Activated B cell treated with CpG ODN at 0.5 μM for 24 hours (primary cell): ENCODE data around the gene SETD4. TPM values are rescaled to one million over a fixed set of nuclear protein-coding genes. Genes with fewer than 3 reads are reported as not detected.

Experiments
- ATAC-seq: fragments of 200-7000 bp; cut with Tn5 transposase; one replicate; pipeline ENCODE4 v1.10.0; 2021; ENCODE audit warnings: low read depth, mild to moderate bottlenecking, moderate library complexity
- CTCF ChIA-PET: fragments of 350-600 bp; sonication (Branson Sonifier 250); formaldehyde crosslinking; loops from one replicate; lab custom pipeline; 2021; ENCODE audit warnings: antibody characterized with exemption; lab: Charles Lee
- POLR2A ChIA-PET: fragments of 350-600 bp; sonication (Branson Sonifier 250); formaldehyde crosslinking; loops from one replicate; lab custom pipeline; 2021; ENCODE audit warnings: antibody characterized with exemption; lab: Charles Lee
- DNase-seq: peaks from one replicate; pipeline ENCODE4 v3.0.0; 2022
- H3K27ac Mint-ChIP-seq: one replicate; pipeline ENCODE4 v1.8.0; 2020; ENCODE audit warnings: mixed read lengths
- H3K27me3 Mint-ChIP-seq: one replicate; pipeline ENCODE4 v1.8.0; 2021; ENCODE audit warnings: mixed read lengths
- H3K36me3 Mint-ChIP-seq: one replicate; pipeline ENCODE4 v1.8.0; 2021; ENCODE audit warnings: low read depth, mixed read lengths
- H3K4me1 Mint-ChIP-seq: one replicate; pipeline ENCODE4 v1.8.0; 2021; ENCODE audit warnings: mixed read lengths
- H3K4me3 Mint-ChIP-seq: one replicate; pipeline ENCODE4 v1.8.0; 2020; ENCODE audit warnings: mild to moderate bottlenecking, mixed read lengths
- H3K9me3 Mint-ChIP-seq: one replicate; pipeline ENCODE4 v1.8.0; 2020; ENCODE audit warnings: mixed read lengths
- CTCF ChIP-seq: fragments of 200-600 bp; IDR thresholded peaks from one replicate; pipeline ENCODE4 v1.8.0; 2022; ENCODE audit warnings: antibody characterized with exemption, mild to moderate bottlenecking
- intact Hi-C: fragments of 100-400 bp; cut with micrococcal nuclease; formaldehyde crosslinking; loops from one replicate; pipeline ENCODE4 v1.15.1; 2024
- total RNA-seq: library from RNA; stranded (reverse); gene quantifications from 2 replicates; pipeline ENCODE4 v1.2.3, GENCODE V29; 2022

Gene SETD4
- total RNA-seq, 1 donor from 2014 or later = 40.4 TPM

- CTCF ChIA-PET = interaction anchor here (0.7 kb wide), 1 partner anchor 1224 kb away, joined by 7 read pairs; no protein-coding TSS in a partner anchor
Measured at GRCh38 chr21:35989138-35989735, 71.1 kb downstream of the SETD4 start.

GRCh38 chr21:35988416-35989137, 71.7 kb downstream of the SETD4 start:
- DNase-seq = no peak
- ChIA-PET POLR2A (no interaction called here), CTCF (interaction anchor here (0.7 kb wide), 1 partner anchor 1223 kb away, joined by 7 read pairs; no protein-coding TSS in a partner anchor)
- Mint-ChIP-seq H3K4me1 (no peaks in the 10 kb centered on the region), H3K36me3 (no peaks in the 10 kb centered on the region), H3K4me3 (no peak overlapping the region), H3K9me3 (no peaks in the 10 kb centered on the region), H3K27ac (no peak overlapping the region), H3K27me3 (peaks cover 29% of the 10 kb centered on the region)
- intact Hi-C loops = no loop called here
- no peak for TF ChIP-seq CTCF
- ATAC-seq = no peak

More at GRCh38 chr21:35989138-35989735, 71.1 kb downstream of the SETD4 start:
- H3K4me1 Mint-ChIP-seq = no peaks in the 10 kb centered on the region
- H3K27me3 Mint-ChIP-seq = peaks cover 29% of the 10 kb centered on the region
- DNase-seq (no peak), ATAC-seq (no peak)
- no peaks in the 10 kb centered on the region for H3K9me3 Mint-ChIP-seq
- H3K36me3 Mint-ChIP-seq = no peaks in the 10 kb centered on the region
- TF ChIP-seq CTCF = no peak
- POLR2A ChIA-PET = no interaction called here
- H3K27ac Mint-ChIP-seq = no peak overlapping the region
- intact Hi-C loops = no loop called here
- no peak overlapping the region for H3K4me3 Mint-ChIP-seq

- POLR2A ChIA-PET = no interaction called here
- H3K4me1 Mint-ChIP-seq = no peaks in the 10 kb centered on the region
- DNase-seq (no peak), ATAC-seq (no peak)
- intact Hi-C loops = no loop called here
- H3K27ac Mint-ChIP-seq = no peak overlapping the region
- no peaks in the 10 kb centered on the region for H3K9me3 Mint-ChIP-seq
- H3K27me3 Mint-ChIP-seq = peaks cover 30% of the 10 kb centered on the region
- no peak for TF ChIP-seq CTCF
- CTCF ChIA-PET = no interaction called here
- H3K36me3 Mint-ChIP-seq = no peaks in the 10 kb centered on the region
- H3K4me3 Mint-ChIP-seq = no peak overlapping the region
Measured at GRCh38 chr21:35987475-35987874, 72.9 kb downstream of the SETD4 start.

GRCh38 chr21:35984654-35985361, 75.5 kb downstream of the SETD4 start:
- H3K27ac Mint-ChIP-seq = no peak overlapping the region
- no peak for TF ChIP-seq CTCF
- CTCF ChIA-PET = no interaction called here
- H3K9me3 Mint-ChIP-seq = no peaks in the 10 kb centered on the region
- H3K4me1 Mint-ChIP-seq = no peaks in the 10 kb centered on the region
- DNase-seq (no peak), ATAC-seq (no peak)
- H3K27me3 Mint-ChIP-seq = peaks cover 35% of the 10 kb centered on the region
- intact Hi-C loops = no loop called here
- H3K4me3 Mint-ChIP-seq = no peak overlapping the region
- POLR2A ChIA-PET = no interaction called here
- no peaks in the 10 kb centered on the region for H3K36me3 Mint-ChIP-seq

Other genes starting within 250 kb of the SETD4 start
- 17.5 and 20.3 TPM in 2 replicates for gene CBR1, start 9.5 kb upstream of the SETD4 start, total RNA-seq
- 4.7 and 5.4 TPM in 2 replicates for gene CBR3, start 74.6 kb upstream of the SETD4 start, total RNA-seq
- 31.2 and 33.9 TPM in 2 replicates for gene DOP1B, start 96.3 kb upstream of the SETD4 start, total RNA-seq